Gastrocnemius medialis (tissue), 4 donors: ENCODE data around the gene DNAJC7. TPM values are rescaled to one million over a fixed set of nuclear protein-coding genes. Genes with fewer than 3 reads are reported as not detected.

Experiments
- ATAC-seq, 2 donors: fragments of 150-250 bp; one replicate each; pipeline ENCODE4 v1.9.1; 2016
- DNase-seq, 2 donors: peaks; one replicate each; pipeline ENCODE4 v3.0.0-alpha.2; 2019
- H3K27ac ChIP-seq, 4 donors: fragments of 200-600 bp; sonication (generic); 1 replicate in 1 of 4; 2 replicates in 3 of 4; pipeline ENCODE4 v1.5.1; 2016 to 2018; ENCODE audit warnings: mild to moderate bottlenecking in 2 of 4, moderate library complexity in 1 of 4
- H3K27me3 ChIP-seq, 3 donors: fragments of 200-600 bp; sonication (generic) in 2 of 3; 1 replicate in 1 of 3; 2 replicates in 2 of 3; pipeline versions ENCODE4 v1.5.1 to v1.6.0; 2016 to 2019; ENCODE audit warnings: mild to moderate bottlenecking in 1 of 3, moderate library complexity in 1 of 3
- H3K36me3 ChIP-seq, 2 donors: fragments of 200-600 bp; sonication (generic) in 1 of 2; one replicate each; pipeline ENCODE4 v1.5.1; 2017 to 2018
- H3K4me1 ChIP-seq, 2 donors: fragments of 200-600 bp; sonication (generic) in 1 of 2; one replicate each; pipeline ENCODE4 v1.5.1; 2016 to 2017; ENCODE audit warnings: mild to moderate bottlenecking in 2 of 2
- H3K4me3 ChIP-seq, 4 donors: fragments of 200-600 bp; sonication (generic) in 3 of 4; 1 replicate in 1 of 4; 2 replicates in 3 of 4; pipeline ENCODE4 v1.5.1; 2016 to 2019; ENCODE audit warnings: mild to moderate bottlenecking in 2 of 4
- H3K9me3 ChIP-seq, 3 donors: fragments of 200-600 bp; sonication (generic) in 2 of 3; 1 replicate in 1 of 3; 2 replicates in 2 of 3; pipeline ENCODE4 v1.5.1; 2016 to 2019
- CTCF ChIP-seq, 5 experiments: fragments of 450-650 bp in 3 of 5; fragments of 200-600 bp in 2 of 5; sonication (generic) in 2 of 5; IDR thresholded peaks in 4 of 5; conservative IDR thresholded peaks in 1 of 5; 1 replicate in 4 of 5; 2 replicates in 1 of 5; pipeline ENCODE4 v1.5.1; 2016 to 2019; ENCODE audit warnings: antibody characterized with exemption in 5 of 5, mild to moderate bottlenecking in 3 of 5, moderate library complexity in 3 of 5
- POLR2A ChIP-seq, 2 donors: fragments of 450-650 bp; IDR thresholded peaks; one replicate each; pipeline ENCODE4 v1.6.1; 2017; ENCODE audit warnings: antibody characterized with exemption in 2 of 2, mild to moderate bottlenecking in 2 of 2, moderate library complexity in 2 of 2
- in situ Hi-C, 4 donors: fragments of 200-750 bp; cut with MboI; loops; one replicate each; pipeline versions ENCODE4 v1.15.0 to v1.8.0; 2017; ENCODE audit warnings: low sequenced_read_pairs in 4 of 4
- intact Hi-C: fragments of 100-400 bp; cut with DNase I; formaldehyde crosslinking; loops from one replicate; pipeline ENCODE4 v1.15.1; 2023; ENCODE audit warnings: low total_unique reads
- total RNA-seq, 4 donors: library from RNA; depleted of rRNA; stranded (reverse); fragments of >200 nt; gene quantifications; one replicate each; pipeline versions ENCODE4 v1.1.0 to v1.2.3, GENCODE V29; 2016

DNAJC7 gene
- total RNA-seq, 4 donors from 2014 or later: 64.4 to 78.9 (median 66.4) TPM

- intact Hi-C loops (no loop called here), in situ Hi-C loops (no loop called here)
- ATAC-seq: no peak
Observed at GRCh38 chr17:42039794-42040763, 22.8 kb upstream of the DNAJC7 start.

GRCh38 chr17:42038221-42038973, 21.2 kb upstream of the DNAJC7 start:
- intact Hi-C loops: no loop called here
- no peaks in the 10 kb centered on the region for H3K27me3 ChIP-seq

More at GRCh38 chr17:42039794-42040763, 22.8 kb upstream of the DNAJC7 start:
- no peak for TF ChIP-seq POLR2A (IDR thresholded peaks at IDR 0.05)
- TF ChIP-seq CTCF (IDR thresholded peaks at IDR 0.05 in 4 of 5, conservative IDR thresholded peaks at IDR 0.05 in 1 of 5): no peak
- no peaks in the 10 kb centered on the region for H3K27me3 ChIP-seq
- no peak overlapping the region for H3K27ac ChIP-seq
- no peak for DNase-seq
- no peaks in the 10 kb centered on the region for H3K9me3 ChIP-seq
- H3K36me3 ChIP-seq: no peaks in the 10 kb centered on the region
- no peaks in the 10 kb centered on the region for H3K4me1 ChIP-seq
- H3K4me3 ChIP-seq: no peak overlapping the region

GRCh38 chr17:42034059-42034458, 16.8 kb upstream of the DNAJC7 start:
- intact Hi-C loops: no loop called here
- Histone ChIP-seq H3K36me3 (no peaks in the 10 kb centered on the region), H3K27ac (no peak overlapping the region), H3K27me3 (no peaks in the 10 kb centered on the region), H3K4me3 (no peak overlapping the region), H3K4me1 (no peaks in the 10 kb centered on the region), H3K9me3 (no peaks in the 10 kb centered on the region)
- ATAC-seq: no peak
- no peak for DNase-seq
- TF ChIP-seq POLR2A (IDR thresholded peaks at IDR 0.05): no peak
- in situ Hi-C loops: no loop called here

More at GRCh38 chr17:42038221-42038973, 21.2 kb upstream of the DNAJC7 start:
- H3K36me3 ChIP-seq: no peaks in the 10 kb centered on the region
- H3K9me3 ChIP-seq: no peaks in the 10 kb centered on the region
- in situ Hi-C loops: no loop called here
- H3K4me3 ChIP-seq: no peak overlapping the region
- DNase-seq (no peak), ATAC-seq (no peak)
- H3K27ac ChIP-seq: no peak overlapping the region
- no peaks in the 10 kb centered on the region for H3K4me1 ChIP-seq
- TF ChIP-seq CTCF (IDR thresholded peaks at IDR 0.05 in 4 of 5, conservative IDR thresholded peaks at IDR 0.05 in 1 of 5) (no peak), POLR2A (IDR thresholded peaks at IDR 0.05) (no peak)

GRCh38 chr17:42031584-42031983, 14.3 kb upstream of the DNAJC7 start:
- Histone ChIP-seq H3K4me1 (no peaks in the 10 kb centered on the region), H3K36me3 (no peaks in the 10 kb centered on the region), H3K27me3 (no peaks in the 10 kb centered on the region), H3K4me3 (no peak overlapping the region), H3K27ac (peak overlapping the region in 2 of 4 donors; percentile 35 to 49), H3K9me3 (no peaks in the 10 kb centered on the region)
- in situ Hi-C loops: no loop called here
- DNase-seq (peak; percentile 22 to 31), ATAC-seq (peak; percentile 35 to 60)
- no peak for TF ChIP-seq CTCF (IDR thresholded peaks at IDR 0.05 in 4 of 5, conservative IDR thresholded peaks at IDR 0.05 in 1 of 5)
- TF ChIP-seq POLR2A (IDR thresholded peaks at IDR 0.05): no peak
- intact Hi-C loops: no loop called here

GRCh38 chr17:42028791-42029127, 11.5 kb upstream of the DNAJC7 start:
- Histone ChIP-seq H3K9me3 (no peaks in the 10 kb centered on the region), H3K27ac (peak overlapping the region in 1 of 4 donors; percentile 10), H3K4me3 (no peak overlapping the region), H3K36me3 (peaks cover 0 to 3% of the 10 kb centered on the region in 2 donors), H3K27me3 (no peaks in the 10 kb centered on the region), H3K4me1 (peaks cover 14 to 17% of the 10 kb centered on the region in 2 donors)
- in situ Hi-C loops (loop anchor here (5.0 to 10.0 kb wide), 3 partner anchors 76 to 86 kb away; partner anchors contain the start of gene DHX58 (in 3 of the 4)), intact Hi-C loops (no loop called here)
- TF ChIP-seq CTCF (IDR thresholded peaks at IDR 0.05 in 4 of 5, conservative IDR thresholded peaks at IDR 0.05 in 1 of 5): no peak
- ATAC-seq: no peak
- no peak for DNase-seq
